Activated naive CD8-positive, alpha-beta T cell treated with anti-CD3 and anti-CD28 coated beads, Interleukin-2, amount 10 ng/mL, durations not matched to agents 7 days and 5 days (primary cell): ENCODE measurements around the gene NOP53. TPM values are rescaled to one million over a fixed set of nuclear protein-coding genes. Genes with fewer than 3 reads are reported as not detected.
"Not testable (repeated sequence)": the region's sequence is repeated elsewhere in the genome, so short reads cannot be mapped to it uniquely, and the experiment has no call there.

Experiments
- ATAC-seq: fragments of 150-1000 bp; cut with Tn5 transposase; one replicate; pipeline ENCODE4 v1.10.0; 2021; ENCODE audit warnings: low read depth, moderate library complexity
- POLR2A ChIA-PET: fragments of 350-600 bp; sonication (Branson Sonifier 250); formaldehyde crosslinking; loops from one replicate; lab custom pipeline; 2021; ENCODE audit warnings: antibody characterized with exemption; lab: Charles Lee
- DNase-seq: peaks from one replicate; pipeline ENCODE4 v3.0.0; 2021
- H3K27ac Mint-ChIP-seq: one replicate; pipeline ENCODE4 v1.8.0; 2022; ENCODE audit warnings: mild to moderate bottlenecking, mixed read lengths
- H3K27me3 Mint-ChIP-seq: one replicate; pipeline ENCODE4 v1.8.0; 2022; ENCODE audit warnings: mild to moderate bottlenecking, moderate library complexity, mixed read lengths
- H3K36me3 Mint-ChIP-seq: one replicate; pipeline ENCODE4 v1.8.0; 2021; ENCODE audit warnings: mild to moderate bottlenecking, mixed read lengths
- H3K4me1 Mint-ChIP-seq: one replicate; pipeline ENCODE4 v1.8.0; 2021; ENCODE audit warnings: mixed read lengths
- H3K4me3 Mint-ChIP-seq: one replicate; pipeline ENCODE4 v1.8.0; 2022; ENCODE audit warnings: mild to moderate bottlenecking, moderate library complexity, mixed read lengths
- H3K9me3 Mint-ChIP-seq: one replicate; pipeline ENCODE4 v1.8.0; 2021; ENCODE audit warnings: mixed read lengths
- total RNA-seq, 2 experiments: library from RNA; stranded (reverse); gene quantifications; one replicate each; pipeline ENCODE4 v1.2.3, GENCODE V29; 2021

Gene NOP53
- total RNA-seq, 2 experiments from 2014 or later = 434 to 469 TPM

DNA sequence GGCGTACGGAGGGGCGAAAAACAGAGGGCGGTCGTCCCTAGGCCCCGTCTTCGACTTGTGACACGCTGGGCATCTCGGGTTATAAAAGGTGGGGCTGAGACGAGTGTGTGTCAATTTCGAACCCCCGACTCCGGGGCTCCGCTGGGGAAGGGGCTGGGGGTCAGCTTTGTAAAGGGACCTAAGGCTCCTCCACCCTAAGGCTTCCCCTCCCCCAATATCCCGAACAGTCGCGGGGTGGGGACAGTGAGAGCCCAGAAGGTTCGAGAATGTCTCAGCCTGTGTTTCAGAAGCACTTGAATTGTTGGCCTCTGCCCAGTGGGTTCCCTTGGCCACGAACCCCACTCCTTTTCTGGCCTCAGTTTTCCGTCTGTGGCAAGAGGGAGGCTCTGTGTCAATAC, 33.6 kb downstream of the NOP53 start:
- Mint-ChIP-seq H3K27ac (peak overlapping the region; percentile 97), H3K27me3 (no peaks in the 10 kb centered on the region), H3K9me3 (no peaks in the 10 kb centered on the region), H3K4me1 (peaks cover 20% of the 10 kb centered on the region), H3K36me3 (peaks cover 10% of the 10 kb centered on the region), H3K4me3 (peak overlapping the region; percentile 99)
- POLR2A ChIA-PET = no interaction called here
- no peak for ATAC-seq
- DNase-seq = peak; percentile 48

DNA sequence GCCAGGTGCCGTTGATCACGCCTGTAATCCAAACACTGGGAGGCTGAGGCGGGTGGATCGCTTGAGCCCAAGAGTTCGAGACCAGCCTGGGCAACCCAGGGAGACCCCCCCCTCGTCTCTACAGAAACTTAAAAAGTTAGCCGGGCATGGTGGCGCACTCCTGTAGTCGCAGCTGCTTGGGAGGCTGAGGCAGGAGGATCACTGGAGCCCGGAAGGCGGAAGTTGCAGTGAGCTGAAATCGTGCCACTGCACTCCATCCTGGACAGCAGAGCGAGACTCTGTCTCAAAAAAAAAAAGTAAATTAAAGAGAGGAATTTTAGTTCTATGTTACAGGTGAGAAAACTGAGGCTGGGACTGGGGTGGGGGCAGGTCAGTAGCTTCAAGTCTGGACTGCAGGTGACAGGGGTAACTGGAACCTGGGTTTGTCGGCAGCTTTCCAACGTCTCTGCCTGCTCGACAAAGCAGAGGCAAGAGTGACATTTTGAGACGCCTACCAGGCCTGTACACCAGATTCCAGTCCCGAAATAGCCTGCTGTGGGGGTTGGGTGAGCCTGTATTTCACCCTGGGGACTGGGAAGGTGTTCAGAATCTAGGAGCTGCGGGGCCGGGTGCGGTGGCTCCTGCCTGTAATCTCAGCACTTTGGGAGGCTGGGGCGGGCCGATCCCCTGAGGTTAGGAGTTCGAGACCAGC, 34.3 kb downstream of the NOP53 start:
- Mint-ChIP-seq H3K4me3 (peak overlapping the region; percentile 99), H3K36me3 (peaks cover 14% of the 10 kb centered on the region), H3K27ac (peak overlapping the region; percentile 97), H3K9me3 (no peaks in the 10 kb centered on the region), H3K4me1 (peaks cover 20% of the 10 kb centered on the region), H3K27me3 (no peaks in the 10 kb centered on the region)
- POLR2A ChIA-PET = no interaction called here
- ATAC-seq = no peak
- DNase-seq = no peak

DNA sequence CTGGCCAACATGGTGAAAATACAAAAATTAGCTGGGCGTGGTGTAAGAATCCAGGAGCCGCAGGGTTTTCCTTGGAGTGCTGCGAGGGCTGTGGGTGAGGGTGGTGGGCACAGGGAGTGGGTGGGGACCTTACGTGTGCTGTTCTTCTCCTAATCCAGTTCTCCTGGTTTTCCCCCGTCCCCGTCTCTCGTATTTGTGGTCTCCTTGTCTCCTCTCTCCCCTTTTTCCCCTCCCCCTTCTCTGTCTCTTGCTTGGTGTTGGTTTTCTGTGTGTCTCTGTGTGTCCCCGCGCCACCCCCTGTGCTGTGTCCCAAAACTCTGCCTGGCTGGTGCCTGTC, 34.8 kb downstream of the NOP53 start:
- no peaks in the 10 kb centered on the region for H3K27me3 Mint-ChIP-seq
- H3K4me3 Mint-ChIP-seq = peak overlapping the region; percentile 99
- no peak for ATAC-seq
- H3K27ac Mint-ChIP-seq = peak overlapping the region; percentile 81
- H3K9me3 Mint-ChIP-seq = no peaks in the 10 kb centered on the region
- DNase-seq = no peak
- POLR2A ChIA-PET = no interaction called here
- H3K4me1 Mint-ChIP-seq = peaks cover 20% of the 10 kb centered on the region
- H3K36me3 Mint-ChIP-seq = peaks cover 14% of the 10 kb centered on the region

DNA sequence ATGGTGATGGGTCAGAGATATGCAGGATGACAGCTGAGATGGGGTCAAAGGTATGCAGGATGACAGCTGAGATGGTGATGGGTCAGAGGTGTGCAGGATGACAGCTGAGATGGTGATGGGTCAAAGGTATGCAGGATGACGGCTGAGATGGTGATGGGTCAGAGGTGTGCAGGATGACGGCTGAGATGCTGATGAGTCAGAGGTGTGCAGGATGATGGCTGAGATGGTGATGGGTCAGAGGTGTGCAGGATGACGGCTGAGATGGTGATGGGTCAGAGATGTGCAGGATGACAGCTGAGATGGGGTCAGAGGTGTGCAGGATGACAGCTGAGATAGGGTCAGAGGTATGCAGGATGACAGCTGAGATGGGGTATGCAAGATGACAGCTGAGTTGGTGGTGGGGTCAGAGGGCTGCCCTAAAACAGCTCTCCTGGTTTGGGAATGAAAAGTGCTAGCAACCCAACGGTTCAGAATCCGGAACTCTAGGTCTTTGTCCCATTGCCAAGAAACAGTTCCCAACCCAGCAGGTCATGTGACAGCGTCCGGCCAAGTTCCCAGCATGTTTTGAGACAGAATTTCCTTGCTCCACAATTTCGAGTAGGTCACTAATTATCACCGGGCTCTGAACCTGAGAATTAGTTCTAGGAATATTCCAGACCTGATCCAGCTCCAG, 36.4 kb downstream of the NOP53 start:
- Mint-ChIP-seq H3K27ac (peak overlapping the region; percentile 59), H3K9me3 (no peaks in the 10 kb centered on the region), H3K36me3 (peaks cover 14% of the 10 kb centered on the region), H3K27me3 (no peaks in the 10 kb centered on the region), H3K4me1 (peaks cover 20% of the 10 kb centered on the region), H3K4me3 (no peak overlapping the region)
- ATAC-seq (no peak), DNase-seq (no peak)
- POLR2A ChIA-PET = no interaction called here

DNA sequence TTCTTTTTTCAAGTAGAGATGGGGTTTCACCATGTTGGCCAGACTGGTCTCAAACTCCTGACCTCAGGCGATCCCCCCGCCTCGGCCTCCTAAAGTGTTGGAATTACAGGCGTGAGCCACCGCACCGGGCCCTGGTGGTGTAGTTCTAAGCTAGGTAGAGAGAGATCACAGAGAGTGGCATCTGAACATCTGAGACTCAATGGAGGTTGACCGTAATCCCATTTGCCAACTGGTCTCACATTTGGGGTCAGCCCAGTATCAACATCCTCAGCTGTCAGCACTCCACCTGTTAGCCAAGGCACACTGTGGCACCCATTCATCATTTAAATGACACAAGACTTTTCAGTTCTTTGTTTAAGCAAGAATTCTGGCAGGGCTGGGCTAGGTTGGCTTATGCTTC, 41.2 kb downstream of the NOP53 start:
- no peak overlapping the region for H3K4me3 Mint-ChIP-seq
- H3K27ac Mint-ChIP-seq = no peak overlapping the region
- H3K9me3 Mint-ChIP-seq = no peaks in the 10 kb centered on the region
- H3K27me3 Mint-ChIP-seq = no peaks in the 10 kb centered on the region
- POLR2A ChIA-PET = no interaction called here
- ATAC-seq (no peak), DNase-seq (no peak)
- H3K36me3 Mint-ChIP-seq = peaks cover 8% of the 10 kb centered on the region
- peaks cover 2% of the 10 kb centered on the region for H3K4me1 Mint-ChIP-seq

DNA sequence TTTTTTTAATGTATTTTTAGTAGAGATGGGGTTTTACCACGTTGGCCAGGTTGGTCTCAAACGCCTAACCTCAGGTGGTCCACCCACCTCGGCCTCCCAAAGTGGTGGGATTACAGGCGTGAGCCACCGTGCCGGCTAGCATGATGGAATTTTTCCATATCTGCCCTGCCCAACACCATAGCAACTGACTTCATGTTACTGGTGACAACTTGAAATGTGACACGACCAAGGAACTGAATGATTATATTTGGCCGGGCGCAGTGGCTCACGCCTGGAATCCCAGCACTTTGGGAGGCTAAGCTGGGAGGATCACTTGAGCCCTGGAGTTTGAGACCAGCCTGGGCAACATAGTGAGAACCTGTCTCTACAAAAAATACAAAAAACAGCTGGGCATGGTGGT, 42.0 kb downstream of the NOP53 start:
- H3K36me3 Mint-ChIP-seq, H3K9me3 Mint-ChIP-seq, H3K4me3 Mint-ChIP-seq, H3K27me3 Mint-ChIP-seq, POLR2A ChIA-PET, H3K27ac Mint-ChIP-seq, H3K4me1 Mint-ChIP-seq, ATAC-seq, DNase-seq: not testable (repeated sequence)

DNA sequence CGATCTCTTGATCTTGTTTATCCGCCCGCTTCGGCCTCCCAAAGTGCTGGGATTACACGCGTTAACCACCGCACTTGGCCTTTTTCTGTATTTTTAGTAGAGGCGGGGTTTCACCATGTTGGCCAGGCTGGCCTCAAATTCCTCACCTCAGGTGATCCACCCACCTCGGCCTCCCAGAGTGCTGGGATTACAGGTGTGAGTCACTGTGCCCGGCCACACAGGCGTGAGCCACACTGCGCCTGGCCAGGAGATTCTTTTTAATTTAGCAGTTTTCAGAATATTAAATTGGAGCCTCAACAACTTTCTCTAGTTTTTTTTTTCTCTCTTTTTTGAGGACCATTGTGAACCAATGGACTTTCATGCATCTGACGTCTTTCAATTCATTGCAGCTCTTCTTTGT, 44.5 kb downstream of the NOP53 start:
- H3K4me1 Mint-ChIP-seq, POLR2A ChIA-PET, H3K27ac Mint-ChIP-seq, H3K36me3 Mint-ChIP-seq, H3K9me3 Mint-ChIP-seq, H3K4me3 Mint-ChIP-seq, DNase-seq, ATAC-seq, H3K27me3 Mint-ChIP-seq: not testable (repeated sequence)

DNA sequence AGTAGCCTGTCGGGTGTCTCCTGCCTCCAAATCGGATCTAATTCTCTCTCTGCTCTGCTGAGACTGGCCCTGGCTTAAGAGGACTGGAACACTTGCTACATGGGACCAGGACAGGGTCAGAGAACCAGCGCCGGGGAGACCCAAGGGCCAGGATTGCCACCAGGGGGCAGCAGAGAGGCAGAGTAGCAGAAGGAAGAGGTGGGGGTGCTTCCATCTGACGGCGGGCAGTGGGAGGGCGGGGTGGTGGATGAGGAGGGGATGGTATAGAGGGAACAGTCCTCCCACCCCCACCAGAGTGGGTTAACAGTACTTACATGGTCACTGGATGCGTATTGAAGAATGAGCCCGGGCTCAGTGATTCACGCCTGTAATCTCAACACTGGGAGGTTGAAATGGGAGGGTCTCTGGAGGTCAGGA, 45.1 kb downstream of the NOP53 start:
- ATAC-seq (peak; percentile 68), DNase-seq (peak; percentile 84)
- POLR2A ChIA-PET = no interaction called here
- H3K27ac Mint-ChIP-seq = no peak overlapping the region
- H3K4me1 Mint-ChIP-seq = no peaks in the 10 kb centered on the region
- H3K27me3 Mint-ChIP-seq = no peaks in the 10 kb centered on the region
- no peak overlapping the region for H3K4me3 Mint-ChIP-seq
- H3K36me3 Mint-ChIP-seq = no peaks in the 10 kb centered on the region
- H3K9me3 Mint-ChIP-seq = no peaks in the 10 kb centered on the region

DNA sequence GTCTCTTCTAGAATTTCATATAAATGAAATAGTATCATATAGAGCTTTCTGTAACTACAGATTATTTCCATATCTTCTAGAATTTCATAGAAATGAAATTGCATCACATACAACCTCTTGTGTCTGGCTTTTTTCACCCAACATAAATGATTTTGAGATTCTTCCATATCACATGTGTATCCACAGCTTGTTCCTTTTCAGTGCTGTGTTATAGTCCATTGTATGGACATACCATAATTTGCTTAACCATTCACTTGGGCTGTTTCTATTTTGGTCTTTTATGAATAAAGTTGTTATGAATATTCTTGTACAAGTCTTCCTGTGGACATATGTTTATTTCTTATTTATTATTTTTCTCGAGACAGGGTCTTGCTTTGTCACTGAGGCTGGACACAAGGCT, 47.3 kb downstream of the NOP53 start:
- ATAC-seq (no peak), DNase-seq (no peak)
- Mint-ChIP-seq H3K27me3 (no peaks in the 10 kb centered on the region), H3K36me3 (no peaks in the 10 kb centered on the region), H3K27ac (no peak overlapping the region), H3K4me1 (no peaks in the 10 kb centered on the region), H3K9me3 (no peaks in the 10 kb centered on the region), H3K4me3 (no peak overlapping the region)
- POLR2A ChIA-PET = no interaction called here

DNA sequence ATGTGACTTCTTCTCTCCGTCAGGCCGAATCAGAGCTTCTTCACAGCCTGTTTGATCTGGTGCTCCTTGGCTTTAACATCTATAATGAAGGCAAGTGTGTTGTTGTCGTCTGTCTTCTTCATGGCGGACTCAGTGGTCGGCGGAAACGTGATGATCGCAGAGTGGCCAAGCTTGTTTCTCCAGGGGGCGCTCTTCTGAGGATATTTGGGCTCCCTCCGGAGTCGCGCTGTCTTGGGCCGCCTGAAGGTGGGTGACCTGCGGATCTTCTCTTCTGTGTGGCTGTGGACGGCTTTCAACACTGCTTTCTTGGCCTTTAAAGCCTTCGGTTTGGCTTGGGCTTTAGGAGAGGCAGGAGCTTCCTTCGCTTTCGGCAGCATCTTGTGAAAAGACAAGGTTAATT, 49.2 kb downstream of the NOP53 start:
- POLR2A ChIA-PET = no interaction called here
- Mint-ChIP-seq H3K27me3 (peaks cover 3% of the 10 kb centered on the region), H3K4me1 (no peaks in the 10 kb centered on the region), H3K36me3 (no peaks in the 10 kb centered on the region), H3K9me3 (no peaks in the 10 kb centered on the region), H3K4me3 (no peak overlapping the region), H3K27ac (no peak overlapping the region)
- ATAC-seq (no peak), DNase-seq (no peak)

DNA sequence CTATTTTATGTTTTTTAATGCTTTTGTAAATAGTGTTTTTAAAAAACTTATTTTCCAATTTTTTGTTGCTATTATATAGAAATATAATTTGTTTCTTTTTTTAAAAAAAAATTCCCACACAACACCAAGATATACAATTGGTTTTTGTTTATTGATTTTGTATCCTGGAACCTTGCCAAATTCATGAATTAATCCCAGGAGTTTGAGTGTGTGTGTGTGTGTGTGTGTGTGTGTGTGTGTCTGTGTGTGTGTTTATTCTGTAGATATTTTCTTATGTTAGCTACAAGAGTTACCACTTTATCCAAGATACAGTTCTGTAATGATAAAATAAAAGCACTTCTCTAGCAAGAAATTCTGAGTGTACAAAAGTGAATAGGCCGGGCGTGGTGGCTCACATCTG, 51.4 kb downstream of the NOP53 start:
- H3K27me3 Mint-ChIP-seq = peaks cover 3% of the 10 kb centered on the region
- no peaks in the 10 kb centered on the region for H3K4me1 Mint-ChIP-seq
- no peak overlapping the region for H3K27ac Mint-ChIP-seq
- H3K36me3 Mint-ChIP-seq = no peaks in the 10 kb centered on the region
- H3K4me3 Mint-ChIP-seq = no peak overlapping the region
- POLR2A ChIA-PET = no interaction called here
- no peak for ATAC-seq
- no peaks in the 10 kb centered on the region for H3K9me3 Mint-ChIP-seq
- no peak for DNase-seq

DNA sequence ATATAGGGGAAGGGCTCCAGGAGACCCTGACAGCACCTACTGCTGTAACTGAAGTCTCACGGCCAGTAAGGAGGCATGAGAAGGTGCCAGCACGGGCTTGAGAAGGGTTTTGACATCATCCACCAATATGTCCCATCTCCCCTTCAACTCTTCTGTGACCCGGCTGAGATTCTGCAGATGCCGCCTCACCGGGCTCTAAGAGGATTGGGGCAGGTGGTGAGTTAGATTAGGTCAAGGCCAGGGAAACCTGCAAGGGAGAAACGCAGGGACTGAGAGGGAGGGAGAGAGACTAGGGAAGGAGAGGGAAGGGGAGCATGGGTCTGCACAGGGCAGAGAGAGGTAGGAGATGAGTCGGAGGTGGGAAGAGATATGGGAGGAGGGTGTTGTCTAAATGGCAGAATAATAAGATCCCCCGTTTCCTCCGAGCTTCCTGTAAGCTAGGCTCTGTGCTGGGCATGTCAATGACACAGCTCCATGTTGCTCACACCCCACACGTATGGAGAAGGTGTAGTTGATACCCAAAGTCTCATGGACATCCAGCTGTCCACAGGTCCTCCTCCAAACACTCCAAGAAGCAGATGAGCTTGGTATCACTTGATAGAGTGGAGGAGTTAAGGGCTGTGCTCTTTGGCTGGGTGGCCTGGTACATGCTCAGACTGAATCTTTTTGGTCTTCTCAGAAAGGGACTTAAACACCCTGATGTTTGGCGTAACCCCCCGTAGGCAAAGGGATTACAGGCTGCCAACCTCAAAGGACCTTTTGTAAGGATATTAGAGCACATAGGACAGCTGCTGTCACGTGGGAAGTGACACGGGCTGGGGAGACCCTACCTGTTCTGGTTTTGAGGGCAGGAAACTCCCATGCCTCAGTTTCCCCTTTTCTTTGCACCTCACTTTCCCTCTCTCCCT, 52.9 kb downstream of the NOP53 start:
- POLR2A ChIA-PET = no interaction called here
- DNase-seq = no peak
- no peak overlapping the region for H3K27ac Mint-ChIP-seq

DNA sequence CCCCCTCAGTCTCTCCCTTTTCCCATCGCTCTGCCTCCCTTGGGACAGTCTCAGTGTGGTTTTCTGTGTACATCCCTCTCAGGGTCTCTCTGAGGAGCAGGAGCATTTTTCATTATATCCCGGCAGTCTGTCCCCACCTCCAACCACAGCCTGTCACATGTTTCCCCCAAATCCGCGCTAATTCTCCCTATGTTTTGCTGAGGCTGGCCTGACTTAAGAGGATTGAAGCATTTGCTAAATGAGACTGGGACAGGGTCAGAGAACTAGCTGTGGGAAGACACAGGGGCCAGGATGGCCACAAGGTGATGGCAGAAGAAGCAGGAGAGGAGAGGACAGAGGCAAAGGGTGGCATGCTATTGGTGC, 53.5 kb downstream of the NOP53 start:
- Mint-ChIP-seq H3K9me3 (no peaks in the 10 kb centered on the region), H3K4me3 (no peak overlapping the region), H3K27me3 (peaks cover 3% of the 10 kb centered on the region), H3K27ac (no peak overlapping the region), H3K36me3 (no peaks in the 10 kb centered on the region), H3K4me1 (no peaks in the 10 kb centered on the region)
- ATAC-seq (no peak), DNase-seq (no peak)
- POLR2A ChIA-PET = no interaction called here

More for the DNA sequence above, 52.9 kb downstream of the NOP53 start:
- Mint-ChIP-seq H3K4me3 (no peak overlapping the region), H3K9me3 (no peaks in the 10 kb centered on the region), H3K36me3 (no peaks in the 10 kb centered on the region), H3K4me1 (no peaks in the 10 kb centered on the region), H3K27me3 (peaks cover 3% of the 10 kb centered on the region)
- no peak for ATAC-seq

DNA sequence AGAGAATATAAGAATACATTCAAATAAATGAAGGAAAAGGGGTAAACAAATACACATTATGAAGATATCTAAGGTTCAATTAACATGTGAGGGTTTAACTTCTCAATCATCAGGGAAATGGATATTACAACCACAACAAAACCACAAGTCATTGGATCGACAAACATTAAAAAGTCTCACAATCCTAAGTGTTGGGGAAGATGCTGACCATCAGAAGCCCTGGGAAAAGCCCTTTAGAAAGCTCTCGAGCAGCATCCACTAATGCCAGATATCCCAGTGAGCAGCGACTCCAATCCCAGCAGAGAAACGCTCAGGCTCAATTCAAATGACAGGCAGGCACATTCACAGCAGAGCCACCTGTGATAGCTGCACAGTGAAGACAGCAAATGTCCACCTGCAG, 55.9 kb downstream of the NOP53 start:
- DNase-seq (no peak), ATAC-seq (no peak)
- no peaks in the 10 kb centered on the region for H3K4me1 Mint-ChIP-seq
- H3K36me3 Mint-ChIP-seq = no peaks in the 10 kb centered on the region
- peaks cover 6% of the 10 kb centered on the region for H3K27me3 Mint-ChIP-seq
- no peak overlapping the region for H3K27ac Mint-ChIP-seq
- no peak overlapping the region for H3K4me3 Mint-ChIP-seq
- POLR2A ChIA-PET = no interaction called here
- no peaks in the 10 kb centered on the region for H3K9me3 Mint-ChIP-seq
